Brain microvascular endothelial cell (primary cell): ENCODE results near the gene HPN.
"Not testable (repeated sequence)": the region's sequence is repeated elsewhere in the genome, so short reads cannot be mapped to it uniquely, and the experiment has no call there.

Experiments used
- DNase-seq: peaks from one replicate; pipeline ENCODE4 v3.0.0-alpha.2; 2020
- H3K27ac ChIP-seq: fragments of 250-450 bp; sonication (Bioruptor Pico); 2 replicates; pipeline ENCODE4 v1.5.1; 2020; ENCODE audit warnings: mild to moderate bottlenecking, moderate library complexity
- H3K27me3 ChIP-seq: fragments of 250-450 bp; sonication (Bioruptor Pico); replicated peaks from 2 replicates; pipeline ENCODE4 v1.5.1; 2020; ENCODE audit warnings: mild to moderate bottlenecking
- H3K36me3 ChIP-seq: fragments of 250-450 bp; sonication (Bioruptor Pico); replicated peaks from 2 replicates; pipeline ENCODE4 v1.5.1; 2020; ENCODE audit warnings: mild to moderate bottlenecking
- H3K4me3 ChIP-seq: 2 replicates; pipeline ENCODE4 v1.5.1; 2011; ENCODE audit warnings: low read depth, mild to moderate bottlenecking, control low read depth, low read length, moderate library complexity
- CTCF ChIP-seq: IDR thresholded peaks from 2 replicates; pipeline ENCODE4 v1.5.1; 2011; ENCODE audit warnings: low read depth, mild to moderate bottlenecking, moderate library complexity, low read length, control low read depth, inconsistent platforms; ENCODE audit errors: missing control alignments
- in situ Hi-C: cut with HindIII; loops from 2 replicates; pipeline ENCODE4 v1.10.0; 2017; ENCODE audit warnings: low sequenced_read_pairs, low pct_ligation_motif_present

The HPN gene

GRCh38 chr19:35099155-35099896, 57.8 kb downstream of the HPN start:
- in situ Hi-C loops = no loop called here
- Histone ChIP-seq H3K4me3 (no peak overlapping the region), H3K27me3 (no peaks in the 10 kb centered on the region), H3K36me3 (no peaks in the 10 kb centered on the region), H3K27ac (no peak overlapping the region)
- no peak for TF ChIP-seq CTCF
- DNase-seq = no peak

- H3K27ac ChIP-seq = no peak overlapping the region
- in situ Hi-C loops = no loop called here
These were observed 58.4 kb downstream of the HPN start for GRCh38 chr19:35099897-35100275.

GRCh38 chr19:35100588-35101533, 59.3 kb downstream of the HPN start:
- H3K4me3 ChIP-seq = no peak overlapping the region
- TF ChIP-seq CTCF = no peak
- H3K27ac ChIP-seq = no peak overlapping the region
- DNase-seq = no peak
- H3K27me3 ChIP-seq = no peaks in the 10 kb centered on the region
- H3K36me3 ChIP-seq = no peaks in the 10 kb centered on the region
- in situ Hi-C loops = no loop called here

More at GRCh38 chr19:35099897-35100275, 58.4 kb downstream of the HPN start:
- Histone ChIP-seq H3K4me3 (no peak overlapping the region), H3K36me3 (no peaks in the 10 kb centered on the region), H3K27me3 (no peaks in the 10 kb centered on the region)
- no peak for DNase-seq
- TF ChIP-seq CTCF = no peak

GRCh38 chr19:35101949-35102348, 60.4 kb downstream of the HPN start:
- in situ Hi-C loops = not testable (repeated sequence)

GRCh38 chr19:35103614-35104013, 62.1 kb downstream of the HPN start:
- H3K27ac ChIP-seq, in situ Hi-C loops: not testable (repeated sequence)

More at GRCh38 chr19:35101949-35102348, 60.4 kb downstream of the HPN start:
- H3K27ac ChIP-seq, H3K4me3 ChIP-seq, DNase-seq, H3K36me3 ChIP-seq, H3K27me3 ChIP-seq: not testable (repeated sequence)

GRCh38 chr19:35104361-35104760, 62.8 kb downstream of the HPN start:
- H3K27ac ChIP-seq = no peak overlapping the region
- no peak for DNase-seq
- TF ChIP-seq CTCF = no peak
- H3K36me3 ChIP-seq = no peaks in the 10 kb centered on the region
- no peak overlapping the region for H3K4me3 ChIP-seq
- H3K27me3 ChIP-seq = no peaks in the 10 kb centered on the region
- in situ Hi-C loops = no loop called here

More at GRCh38 chr19:35103614-35104013, 62.1 kb downstream of the HPN start:
- not testable (repeated sequence) for H3K36me3 ChIP-seq, H3K27me3 ChIP-seq, H3K4me3 ChIP-seq, DNase-seq
